Spleen (tissue), 7 donors: ENCODE results near the gene TNFRSF17.

Source experiments
- CTCF ChIP-seq, 11 experiments: fragments of 200-600 bp in 7 of 11; fragments of 450-650 bp in 4 of 11; sonication (generic) in 4 of 11; IDR thresholded peaks in 8 of 11; conservative IDR thresholded peaks in 3 of 11; 1 replicate in 7 of 11; 2 replicates in 4 of 11; pipeline versions ENCODE4 v1.4.0 to v1.8.0; 2016 to 2021; ENCODE audit warnings: antibody characterized with exemption in 11 of 11, inconsistent platforms in 4 of 11, mild to moderate bottlenecking in 1 of 11
- POLR2A ChIP-seq, 3 donors: fragments of 450-650 bp; IDR thresholded peaks; one replicate each; pipeline ENCODE4 v1.5.1; 2017; ENCODE audit warnings: antibody characterized with exemption in 3 of 3, mild to moderate bottlenecking in 1 of 3
- POLR2AphosphoS5 ChIP-seq, 3 donors: sonication (generic); formaldehyde crosslinking; IDR thresholded peaks; one replicate each; pipeline ENCODE4 v1.5.1; 2017; ENCODE audit warnings: antibody characterized with exemption in 3 of 3
- donor health status: DM: no; HTN: no; CAD: no; lungs with moderate emphysema.
- donor health status: DM: no; HTN: no; CAD: no.
- donor health status: DM: no; HTN: no; CAD: no.

DNA sequence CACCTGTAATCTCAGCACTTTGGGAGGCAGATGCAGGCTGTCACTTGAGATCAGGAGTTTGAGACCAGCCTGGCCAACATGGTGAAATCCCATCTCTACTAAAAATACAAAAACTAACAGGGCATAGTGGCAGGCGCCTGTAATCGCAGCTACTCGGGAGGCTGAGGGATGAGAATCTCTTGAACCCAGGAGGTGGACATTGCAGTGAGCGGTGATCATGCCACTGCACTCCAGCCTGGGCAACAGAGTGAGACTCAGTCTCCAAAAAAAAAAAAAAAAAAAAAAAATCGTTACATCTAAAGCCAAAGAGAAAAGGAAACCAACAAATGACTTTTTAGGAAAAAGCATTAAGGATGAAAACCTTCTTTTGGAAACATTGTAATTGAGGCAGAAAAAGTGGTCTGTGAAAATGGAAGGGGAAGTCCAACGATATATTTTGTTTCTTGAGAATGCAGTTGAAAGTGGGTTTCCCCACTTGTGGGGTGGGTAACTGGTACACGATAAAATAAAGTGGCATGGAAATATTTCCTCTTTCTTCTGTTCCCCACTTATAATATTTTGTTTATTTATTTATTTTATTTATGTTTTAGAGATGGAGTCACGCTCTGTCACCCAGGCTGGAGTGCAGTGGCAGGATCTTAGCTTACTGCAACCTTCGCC lies 14.1 kb downstream of the TNFRSF17 start:
- no peak for TF ChIP-seq CTCF (IDR thresholded peaks at IDR 0.05 in 8 of 11, conservative IDR thresholded peaks at IDR 0.05 in 3 of 11)
- no peak for TF ChIP-seq POLR2AphosphoS5 (IDR thresholded peaks at IDR 0.05)
- no peak for TF ChIP-seq POLR2A (IDR thresholded peaks at IDR 0.05)
